IMR-90 (cell line): ENCODE results near the gene NTM. TPM values are rescaled to one million over a fixed set of nuclear protein-coding genes. Genes with fewer than 3 reads are reported as not detected.

ENCODE experiments used
- ATAC-seq: fragments of 200-7000 bp; cut with Tn5 transposase; 2 replicates; pipeline ENCODE4 v1.9.1; 2020; ENCODE audit warnings: low read depth, mild to moderate bottlenecking, moderate library complexity
- BruUV-seq: library from RNA; stranded (reverse); fragments of 400-500 nt; replicated peaks from 2 replicates; lab custom pipeline; 2021; lab: Mats Ljungman, UMichigan
- CTCF ChIA-PET: fragments of 300-600 bp; formaldehyde crosslinking; extraction: SDS; loops from one replicate; lab custom pipeline; 2021; ENCODE audit warnings: antibody characterized with exemption; lab: Yijun Ruan, JAX
- POLR2A ChIA-PET: fragments of 300-600 bp; sonication (Branson Sonifier 250); formaldehyde crosslinking; loops from one replicate; lab custom pipeline; 2022; ENCODE audit warnings: antibody characterized with exemption; ENCODE audit not compliant: unreplicated experiment; lab: Charles Lee
- DNase-seq: peaks from one replicate; pipeline ENCODE4 v3.0.0; 2013
- H2AFZ ChIP-seq: replicated peaks from 2 replicates; pipeline ENCODE3; 2013; ENCODE audit warnings: low read length, mild to moderate bottlenecking; ENCODE audit not compliant: poor library complexity
- H2AK5ac ChIP-seq: 2 replicates; pipeline ENCODE4 v1.6.1; 2013; ENCODE audit warnings: low read depth, low read length, inconsistent platforms
- H2AK9ac ChIP-seq: replicated peaks from 2 replicates; pipeline ENCODE3; 2013; ENCODE audit warnings: mild to moderate bottlenecking, low read depth, low read length, moderate library complexity; ENCODE audit not compliant: poor library complexity
- H2BK120ac ChIP-seq: 2 replicates; pipeline ENCODE4 v1.6.1; 2013; ENCODE audit warnings: low read depth, low read length, inconsistent platforms
- H2BK15ac ChIP-seq: 3 replicates; pipeline ENCODE4 v1.6.1; 2013; ENCODE audit warnings: low read depth, low read length, inconsistent platforms
- H2BK20ac ChIP-seq: 2 replicates; pipeline ENCODE4 v1.6.1; 2013; ENCODE audit warnings: low read depth, mild to moderate bottlenecking, inconsistent platforms, low read length, moderate library complexity
- H2BK5ac ChIP-seq: 2 replicates; pipeline ENCODE4 v1.6.1; 2013; ENCODE audit warnings: mild to moderate bottlenecking, low read depth, low read length, inconsistent platforms; ENCODE audit not compliant: poor library complexity, severe bottlenecking
- H3K14ac ChIP-seq: replicated peaks from 2 replicates; pipeline ENCODE4 v1.6.1; 2013; ENCODE audit warnings: low read depth, low read length, inconsistent platforms
- H3K18ac ChIP-seq: 2 replicates; pipeline ENCODE4 v1.6.1; 2013; ENCODE audit warnings: low read depth, low read length, control low read depth
- H3K23ac ChIP-seq: 2 replicates; pipeline ENCODE4 v1.6.1; 2013; ENCODE audit warnings: low read depth, low read length, inconsistent platforms
- H3K27ac ChIP-seq: 2 replicates; pipeline ENCODE4 v1.5.1; 2013; ENCODE audit warnings: mild to moderate bottlenecking, control low read depth, low read length; ENCODE audit not compliant: insufficient read depth
- H3K27me3 ChIP-seq: 2 replicates; pipeline ENCODE4 v1.6.1; 2013; ENCODE audit warnings: low read length; ENCODE audit not compliant: control insufficient read depth, insufficient read depth
- H3K36me3 ChIP-seq: 2 replicates; pipeline ENCODE4 v1.6.1; 2013; ENCODE audit warnings: low read length, mixed read lengths; ENCODE audit not compliant: control insufficient read depth, insufficient read depth
- H3K4ac ChIP-seq: 2 replicates; pipeline ENCODE4 v1.6.1; 2013; ENCODE audit warnings: low read depth, low read length, inconsistent platforms
- H3K4me1 ChIP-seq: 2 replicates; pipeline ENCODE4 v1.6.1; 2013; ENCODE audit warnings: low read length, mixed read lengths; ENCODE audit not compliant: control insufficient read depth, insufficient read depth
- H3K4me2 ChIP-seq: 2 replicates; pipeline ENCODE4 v1.6.1; 2013; ENCODE audit warnings: low read depth, mild to moderate bottlenecking, control low read depth, low read length, moderate library complexity
- H3K4me3 ChIP-seq: 2 replicates; pipeline ENCODE4 v1.5.1; 2013; ENCODE audit warnings: low read depth, mild to moderate bottlenecking, control low read depth, low read length, moderate library complexity; ENCODE audit not compliant: insufficient read depth
- H3K56ac ChIP-seq: 2 replicates; pipeline ENCODE4 v1.6.1; 2013; ENCODE audit warnings: low read length, inconsistent platforms; ENCODE audit not compliant: insufficient read depth; ENCODE audit errors: extremely low read depth
- H3K79me1 ChIP-seq, 2 experiments: 2 replicates each; pipeline ENCODE4 v1.6.1; 2013; ENCODE audit warnings: low read length in 2 of 2, inconsistent platforms in 1 of 2, low read depth in 1 of 2
- H3K9ac ChIP-seq: 2 replicates; pipeline ENCODE4 v1.6.1; 2013; ENCODE audit warnings: low read depth, low read length, control low read depth
- H3K9me1 ChIP-seq: 2 replicates; pipeline ENCODE4 v1.6.1; 2013; ENCODE audit warnings: low read length, inconsistent platforms; ENCODE audit not compliant: insufficient read depth
- H3K9me3 ChIP-seq: 2 replicates; pipeline ENCODE4 v1.6.1; 2013; ENCODE audit warnings: low read length; ENCODE audit not compliant: control insufficient read depth, insufficient read depth
- H4K20me1 ChIP-seq: 2 replicates; pipeline ENCODE4 v1.6.1; 2013; ENCODE audit warnings: low read length, inconsistent platforms; ENCODE audit not compliant: insufficient read depth
- H4K5ac ChIP-seq: 2 replicates; pipeline ENCODE4 v1.6.1; 2013; ENCODE audit warnings: mild to moderate bottlenecking, low read depth, low read length, control low read depth
- H4K8ac ChIP-seq, 2 experiments: 2 replicates each; pipeline ENCODE4 v1.6.1; 2013; ENCODE audit warnings: low read depth in 2 of 2, low read length in 2 of 2, control low read depth in 1 of 2, inconsistent platforms in 1 of 2
- H4K91ac ChIP-seq: 2 replicates; pipeline ENCODE4 v1.6.1; 2013; ENCODE audit warnings: low read depth, low read length, inconsistent platforms; ENCODE audit not compliant: insufficient read depth
- BHLHE40 ChIP-seq: fragments of 150-350 bp; IDR thresholded peaks from 2 replicates; pipeline ENCODE4 v1.6.1; 2016; ENCODE audit warnings: mild to moderate bottlenecking, low read depth, low read length
- CEBPB ChIP-seq: IDR thresholded peaks from 2 replicates; pipeline ENCODE4 v1.6.1; 2012; ENCODE audit warnings: low read depth, low read length, improper control_type of control experiment
- CHD1 ChIP-seq: IDR thresholded peaks from 2 replicates; pipeline ENCODE4 v1.6.1; 2012; ENCODE audit warnings: low read depth, low read length, improper control_type of control experiment
- CTCF ChIP-seq: conservative IDR thresholded peaks from 2 replicates; pipeline ENCODE4 v1.5.1; 2012; ENCODE audit warnings: mild to moderate bottlenecking, low read depth, low read length, improper control_type of control experiment
- FOS ChIP-seq: fragments of 150-350 bp; IDR thresholded peaks from 2 replicates; pipeline ENCODE4 v1.6.1; 2016; ENCODE audit warnings: low read depth, low read length
- MAFK ChIP-seq: IDR thresholded peaks from 2 replicates; pipeline ENCODE4 v1.6.1; 2012; ENCODE audit warnings: low read depth, low read length, improper control_type of control experiment
- MAZ ChIP-seq: IDR thresholded peaks from 2 replicates; pipeline ENCODE4 v1.6.1; 2012; ENCODE audit warnings: low read depth, mild to moderate bottlenecking, low read length, improper control_type of control experiment, moderate library complexity, borderline replicate concordance
- MXI1 ChIP-seq: IDR thresholded peaks from 2 replicates; pipeline ENCODE4 v1.6.1; 2012; ENCODE audit warnings: low read depth, mild to moderate bottlenecking, low read length, moderate library complexity, borderline replicate concordance
- NFE2L2 ChIP-seq: fragments of 150-350 bp; IDR thresholded peaks from 2 replicates; pipeline ENCODE4 v1.6.1; 2016; ENCODE audit warnings: low read depth, mild to moderate bottlenecking, low read length
- POLR2A ChIP-seq: IDR thresholded peaks from 2 replicates; pipeline ENCODE4 v1.6.1; 2012; ENCODE audit warnings: mild to moderate bottlenecking, low read depth, low read length
- RAD21 ChIP-seq: IDR thresholded peaks from 2 replicates; pipeline ENCODE4 v1.6.1; 2012; ENCODE audit warnings: low read length, improper control_type of control experiment
- RCOR1 ChIP-seq: IDR thresholded peaks from 2 replicates; pipeline ENCODE4 v1.6.1; 2012; ENCODE audit warnings: mild to moderate bottlenecking, low read length, improper control_type of control experiment; ENCODE audit not compliant: insufficient replicate concordance
- RFX5 ChIP-seq: IDR thresholded peaks from 2 replicates; pipeline ENCODE4 v1.8.0; 2012; ENCODE audit warnings: low read depth, mild to moderate bottlenecking, low read length, moderate library complexity
- SMC3 ChIP-seq: fragments of 150-350 bp; IDR thresholded peaks from 2 replicates; pipeline ENCODE4 v1.6.1; 2016; ENCODE audit warnings: low read depth, mild to moderate bottlenecking, antibody characterized with exemption, low read length, moderate library complexity
- WGBS, 2 experiments: methylation state at CpG; one replicate each; pipeline versions ENCODE4 v1.1.5 to v1.1.7; 2013; ENCODE audit warnings: missing lambda C conversion rate in 2 of 2; ENCODE audit not compliant: insufficient read length in 1 of 2; ENCODE audit errors: extremely low coverage in 2 of 2; 5-methylcytosine and 5-hydroxymethylcytosine counted together
- dilution Hi-C: fragments of 300-500 bp; cut with HindIII; formaldehyde crosslinking; loops from one replicate; pipeline ENCODE4 v1.14.3; 2018; ENCODE audit warnings: low sequenced_read_pairs; ENCODE audit not compliant: unreplicated experiment
- in situ Hi-C: fragments of 300-500 bp; cut with MboI; formaldehyde crosslinking; loops from 3 replicates; pipeline ENCODE4 v1.14.3; 2019; ENCODE audit warnings: low sequenced_read_pairs, inconsistent platforms, mixed read lengths
- intact Hi-C: fragments of 100-400 bp; cut with micrococcal nuclease; formaldehyde crosslinking; loops from 2 replicates; pipeline ENCODE4 v1.10.0; 2022
- polyA plus RNA-seq, 3 experiments: library from polyadenylated mRNA; depleted of rRNA; stranded (reverse); fragments of >200 nt; gene quantifications; 2 replicates each; pipeline ENCODE4 v1.2.3, GENCODE V29; 2012; ENCODE audit warnings: low replicate concordance in 1 of 3
- total RNA-seq: library from RNA; depleted of rRNA; stranded (reverse); fragments of >200 nt; gene quantifications from 2 replicates; pipeline ENCODE4 v1.2.3, GENCODE V29; 2012
- TF ChIP-seq, protein P1 (sequence below): fragments of 150-350 bp; IDR thresholded peaks from 2 replicates; pipeline ENCODE4 v1.6.1; 2017; ENCODE audit warnings: mild to moderate bottlenecking, antibody characterized with exemption, low read length, low read depth
- TF ChIP-seq, protein P2 (sequence below): fragments of 150-350 bp; IDR thresholded peaks from 2 replicates; pipeline ENCODE4 v1.6.1; 2016; ENCODE audit warnings: low read depth, mild to moderate bottlenecking, low read length, moderate library complexity, borderline replicate concordance

Gene NTM
- total and polyA plus RNA-seq, 2 of the 4 experiments (the other 2 are of a cell fraction): 19.5 to 25.5 TPM

- intact Hi-C loops (no loop called here), in situ Hi-C loops (loop anchor here (5.0 to 10.0 kb wide), 2 partner anchors 607 to 749 kb away; no protein-coding TSS in a partner anchor), dilution Hi-C loops (no loop called here)
- Histone ChIP-seq H3K9ac (no peak overlapping the region), H3K4me2 (no peak overlapping the region), H3K4me3 (no peak overlapping the region), H3K14ac (no peak overlapping the region), H4K20me1 (no peaks in the 10 kb centered on the region), H2BK120ac (no peak overlapping the region), H3K9me3 (no peaks in the 10 kb centered on the region), H3K4me1 (peaks cover 2% of the 10 kb centered on the region; the same call in 1 of the 2 replicates), H2AFZ (peak overlapping the region; percentile 13), H3K27me3 (no peaks in the 10 kb centered on the region), H3K23ac (no peak overlapping the region), H3K79me1 (no peaks in the 10 kb centered on the region), H2BK20ac (no peak overlapping the region), H2BK5ac (no peak overlapping the region), H2AK5ac (no peak overlapping the region), H4K5ac (no peak overlapping the region), H2AK9ac (peak overlapping the region; percentile 9), H3K36me3 (no peaks in the 10 kb centered on the region), H3K27ac (no peak overlapping the region), H3K4ac (no peak overlapping the region), H2BK15ac (no peak overlapping the region), H4K8ac (no peak overlapping the region), H3K9me1 (0 out of 2 replicates have a peak, but pooled peaks cover 3% of the 10 kb centered on the region), H3K18ac (no peak overlapping the region), H3K56ac (no peak overlapping the region), H4K91ac (no peak overlapping the region)
- WGBS, 2 experiments: 79% methylated on average over 11 of the region's 12 CpGs; no CpG with 5 or more reads in 1 of the 2 experiments
- POLR2A ChIA-PET: no interaction called here
- TF ChIP-seq SMC3 (no peak), CTCF (no peak), CHD1 (no peak), RAD21 (no peak), NFE2L2 (no peak), FOS (no peak), MXI1 (no peak), RCOR1 (no peak), CEBPB (no peak), MAZ (no peak), BHLHE40 (no peak), MAFK (no peak), RFX5 (no peak), POLR2A (no peak)
- TF ChIP-seq, protein P1, sequence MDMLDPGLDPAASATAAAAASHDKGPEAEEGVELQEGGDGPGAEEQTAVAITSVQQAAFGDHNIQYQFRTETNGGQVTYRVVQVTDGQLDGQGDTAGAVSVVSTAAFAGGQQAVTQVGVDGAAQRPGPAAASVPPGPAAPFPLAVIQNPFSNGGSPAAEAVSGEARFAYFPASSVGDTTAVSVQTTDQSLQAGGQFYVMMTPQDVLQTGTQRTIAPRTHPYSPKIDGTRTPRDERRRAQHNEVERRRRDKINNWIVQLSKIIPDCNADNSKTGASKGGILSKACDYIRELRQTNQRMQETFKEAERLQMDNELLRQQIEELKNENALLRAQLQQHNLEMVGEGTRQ: no peak
- TF ChIP-seq, protein P2, sequence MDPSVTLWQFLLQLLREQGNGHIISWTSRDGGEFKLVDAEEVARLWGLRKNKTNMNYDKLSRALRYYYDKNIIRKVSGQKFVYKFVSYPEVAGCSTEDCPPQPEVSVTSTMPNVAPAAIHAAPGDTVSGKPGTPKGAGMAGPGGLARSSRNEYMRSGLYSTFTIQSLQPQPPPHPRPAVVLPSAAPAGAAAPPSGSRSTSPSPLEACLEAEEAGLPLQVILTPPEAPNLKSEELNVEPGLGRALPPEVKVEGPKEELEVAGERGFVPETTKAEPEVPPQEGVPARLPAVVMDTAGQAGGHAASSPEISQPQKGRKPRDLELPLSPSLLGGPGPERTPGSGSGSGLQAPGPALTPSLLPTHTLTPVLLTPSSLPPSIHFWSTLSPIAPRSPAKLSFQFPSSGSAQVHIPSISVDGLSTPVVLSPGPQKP: no peak
- CTCF ChIA-PET: no interaction called here
- DNase-seq (no peak), ATAC-seq (no peak)
- BruUV-seq: no TSS peak
Measured at GRCh38 chr11:131671734-131672133, 301.3 kb downstream of the NTM start.
